Uterus (tissue), 4 donors: ENCODE data around the gene CERS1. TPM values are rescaled to one million over a fixed set of nuclear protein-coding genes. Genes with fewer than 3 reads are reported as not detected.
A peak's percentile ranks its signal among the peaks of the same experiment; 100 is the strongest.

Experiments used
- DNase-seq, 2 donors: peaks; one replicate each; pipeline ENCODE4 v3.0.0-alpha.2; 2019 to 2020
- H3K27ac ChIP-seq, 2 donors: fragments of 200-600 bp; sonication (generic); 1 replicate in 1 of 2; 2 replicates in 1 of 2; pipeline ENCODE4 v1.5.1; 2016 to 2018
- H3K27me3 ChIP-seq, 2 donors: fragments of 200-600 bp; sonication (generic); one replicate each; pipeline ENCODE4 v1.5.1; 2018 to 2019; ENCODE audit warnings: control low read depth in 1 of 2
- H3K36me3 ChIP-seq, 2 donors: fragments of 200-600 bp; sonication (generic); one replicate each; pipeline ENCODE4 v1.5.1; 2019; ENCODE audit warnings: control low read depth in 1 of 2
- H3K4me1 ChIP-seq, 2 donors: fragments of 200-600 bp; sonication (generic); one replicate each; pipeline ENCODE4 v1.5.1; 2018 to 2019; ENCODE audit warnings: control low read depth in 1 of 2
- H3K4me3 ChIP-seq, 2 donors: fragments of 200-600 bp; sonication (generic); 1 replicate in 1 of 2; 2 replicates in 1 of 2; pipeline ENCODE4 v1.5.1; 2018 to 2019; ENCODE audit warnings: mild to moderate bottlenecking in 1 of 2
- H3K9me3 ChIP-seq, 2 donors: fragments of 200-600 bp; sonication (generic); one replicate each; pipeline ENCODE4 v1.5.1; 2019; ENCODE audit warnings: control low read depth in 1 of 2
- CTCF ChIP-seq, 4 experiments: fragments of 200-600 bp in 2 of 4; fragments of 450-650 bp in 2 of 4; sonication (generic) in 2 of 4; IDR thresholded peaks; one replicate each; pipeline ENCODE4 v1.5.1; 2016 to 2019; ENCODE audit warnings: antibody characterized with exemption in 4 of 4, mild to moderate bottlenecking in 2 of 4, moderate library complexity in 1 of 4
- POLR2A ChIP-seq, 2 donors: fragments of 450-650 bp; IDR thresholded peaks; one replicate each; pipeline ENCODE4 v1.6.1; 2016; ENCODE audit warnings: antibody characterized with exemption in 2 of 2, mild to moderate bottlenecking in 1 of 2, moderate library complexity in 1 of 2
- intact Hi-C: fragments of 100-400 bp; cut with DNase I; formaldehyde crosslinking; loops from one replicate; pipeline ENCODE4 v1.15.1; 2023; ENCODE audit warnings: low total_unique reads
- total RNA-seq, 4 donors: library from RNA; depleted of rRNA in 3 of 4; stranded (reverse); fragments of >200 nt in 3 of 4; gene quantifications; one replicate each; pipeline versions ENCODE4 v1.1.0 to v1.2.4, GENCODE V29; 2014 to 2023
- donor health status: DM: yes; HTN: yes; CAD: no.

CERS1 gene
- total RNA-seq, 4 donors from 2014 or later = 0.30 to 4.9 TPM; not detected in 2

- Histone ChIP-seq H3K4me1 (no peaks in the 10 kb centered on the region), H3K27me3 (no peaks in the 10 kb centered on the region), H3K4me3 (no peak overlapping the region), H3K27ac (no peak overlapping the region), H3K36me3 (no peaks in the 10 kb centered on the region), H3K9me3 (no peaks in the 10 kb centered on the region)
- intact Hi-C loops = no loop called here
- peak; percentile 44 to 67 for DNase-seq
- TF ChIP-seq CTCF (IDR thresholded peaks at IDR 0.05) = peak; percentile 81 to 98 (median 94)
- TF ChIP-seq POLR2A (IDR thresholded peaks at IDR 0.05) = peak in 1 of 2 donors; percentile 12
These were observed 29.8 kb downstream of the CERS1 start for GRCh38 chr19:18865973-18866799.

- Histone ChIP-seq H3K4me3 (no peak overlapping the region), H3K36me3 (no peaks in the 10 kb centered on the region), H3K9me3 (no peaks in the 10 kb centered on the region), H3K27me3 (no peaks in the 10 kb centered on the region), H3K4me1 (no peaks in the 10 kb centered on the region), H3K27ac (no peak overlapping the region)
- no peak for DNase-seq
- TF ChIP-seq POLR2A (IDR thresholded peaks at IDR 0.05) (no peak), CTCF (IDR thresholded peaks at IDR 0.05) (no peak)
- intact Hi-C loops = no loop called here
These were observed 30.6 kb downstream of the CERS1 start for GRCh38 chr19:18865106-18865972.

- H3K9me3 ChIP-seq = no peaks in the 10 kb centered on the region
- intact Hi-C loops = no loop called here
- H3K4me3 ChIP-seq = no peak overlapping the region
- H3K36me3 ChIP-seq = no peaks in the 10 kb centered on the region
- H3K27ac ChIP-seq = no peak overlapping the region
- no peaks in the 10 kb centered on the region for H3K27me3 ChIP-seq
- no peaks in the 10 kb centered on the region for H3K4me1 ChIP-seq
- TF ChIP-seq CTCF (IDR thresholded peaks at IDR 0.05) = no peak
- no peak for TF ChIP-seq POLR2A (IDR thresholded peaks at IDR 0.05)
- no peak for DNase-seq
These were observed 32.1 kb downstream of the CERS1 start for GRCh38 chr19:18863843-18864362.

GRCh38 chr19:18862976-18863842, 32.7 kb downstream of the CERS1 start:
- Histone ChIP-seq H3K27ac (no peak overlapping the region), H3K4me1 (no peaks in the 10 kb centered on the region), H3K4me3 (no peak overlapping the region), H3K27me3 (no peaks in the 10 kb centered on the region), H3K36me3 (no peaks in the 10 kb centered on the region), H3K9me3 (no peaks in the 10 kb centered on the region)
- intact Hi-C loops = no loop called here
- TF ChIP-seq POLR2A (IDR thresholded peaks at IDR 0.05) (no peak), CTCF (IDR thresholded peaks at IDR 0.05) (no peak)
- DNase-seq = no peak
